ENCODE results near the gene ITGAL.

GRCh38 chr16:30552956-30553355, 80.4 kb downstream of the ITGAL start:
- no peak for TF ChIP-seq POLR2A (IDR thresholded peaks at IDR 0.05)
- TF ChIP-seq CTCF (IDR thresholded peaks at IDR 0.05) = no peak
